GM04504 (cell line): ENCODE measurements around the gene SPOCK1.

ENCODE experiments used
- DNase-seq: peaks from one replicate; pipeline ENCODE4 v3.0.0-alpha.2; 2012; ENCODE audit warnings: low read depth

Gene SPOCK1

GRCh38 chr5:137328991-137329390, 170.1 kb downstream of the SPOCK1 start:
- DNase-seq = no peak

GRCh38 chr5:137328463-137328862, 170.7 kb downstream of the SPOCK1 start:
- no peak for DNase-seq

- DNase-seq = no peak
Observed at GRCh38 chr5:137325721-137326120, 173.4 kb downstream of the SPOCK1 start.

GRCh38 chr5:137320056-137321045, 178.8 kb downstream of the SPOCK1 start:
- DNase-seq = peak; percentile 35

- no peak for DNase-seq
Observed at GRCh38 chr5:137318027-137318426, 181.1 kb downstream of the SPOCK1 start.

GRCh38 chr5:137316346-137316736, 182.8 kb downstream of the SPOCK1 start:
- no peak for DNase-seq

GRCh38 chr5:137315534-137316345, 183.4 kb downstream of the SPOCK1 start:
- no peak for DNase-seq

GRCh38 chr5:137315109-137315508, 184.0 kb downstream of the SPOCK1 start:
- no peak for DNase-seq

GRCh38 chr5:137313526-137314175, 185.5 kb downstream of the SPOCK1 start:
- DNase-seq = no peak

GRCh38 chr5:137312011-137312410, 187.1 kb downstream of the SPOCK1 start:
- no peak for DNase-seq

- peak; percentile 90 for DNase-seq
Observed at GRCh38 chr5:137310051-137310730, 188.9 kb downstream of the SPOCK1 start.

- DNase-seq = no peak
Observed at GRCh38 chr5:137309290-137309689, 189.8 kb downstream of the SPOCK1 start.

GRCh38 chr5:137308311-137308710, 190.8 kb downstream of the SPOCK1 start:
- DNase-seq = no peak

- no peak for DNase-seq
Observed at GRCh38 chr5:137306903-137307302, 192.2 kb downstream of the SPOCK1 start.

GRCh38 chr5:137305971-137306602, 193.0 kb downstream of the SPOCK1 start:
- DNase-seq = no peak

GRCh38 chr5:137304226-137304874, 194.8 kb downstream of the SPOCK1 start:
- no peak for DNase-seq

- DNase-seq = no peak
Observed at GRCh38 chr5:137303509-137303908, 195.6 kb downstream of the SPOCK1 start.

- no peak for DNase-seq
Observed at GRCh38 chr5:137300411-137301240, 198.5 kb downstream of the SPOCK1 start.

GRCh38 chr5:137296213-137296781, 202.8 kb downstream of the SPOCK1 start:
- no peak for DNase-seq
